ENCODE data around the gene NEUROD1.

The NEUROD1 gene

DNA sequence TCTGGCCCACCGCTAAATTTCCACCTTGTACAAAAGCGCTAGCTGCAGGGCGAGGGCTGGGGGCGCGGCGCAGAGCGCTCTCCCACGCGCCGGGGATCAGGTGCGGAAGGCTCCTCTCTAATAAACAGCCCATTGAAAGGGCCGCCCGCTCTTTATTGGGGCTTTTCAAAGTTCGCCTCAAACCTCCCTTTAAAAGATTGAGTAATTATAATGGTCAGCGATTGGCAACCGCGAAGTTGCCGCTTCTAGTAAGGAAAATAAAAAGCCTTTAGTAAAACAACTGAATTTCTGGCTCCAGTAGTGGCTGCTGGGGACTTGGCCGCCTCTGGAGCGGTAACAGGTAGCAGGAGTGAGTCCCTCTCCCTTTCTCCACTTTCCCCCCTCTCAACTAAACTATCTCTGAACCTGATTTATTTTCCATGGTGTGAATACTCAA is 755 bp downstream of the NEUROD1 start:
- no peak for DNase-seq

DNA sequence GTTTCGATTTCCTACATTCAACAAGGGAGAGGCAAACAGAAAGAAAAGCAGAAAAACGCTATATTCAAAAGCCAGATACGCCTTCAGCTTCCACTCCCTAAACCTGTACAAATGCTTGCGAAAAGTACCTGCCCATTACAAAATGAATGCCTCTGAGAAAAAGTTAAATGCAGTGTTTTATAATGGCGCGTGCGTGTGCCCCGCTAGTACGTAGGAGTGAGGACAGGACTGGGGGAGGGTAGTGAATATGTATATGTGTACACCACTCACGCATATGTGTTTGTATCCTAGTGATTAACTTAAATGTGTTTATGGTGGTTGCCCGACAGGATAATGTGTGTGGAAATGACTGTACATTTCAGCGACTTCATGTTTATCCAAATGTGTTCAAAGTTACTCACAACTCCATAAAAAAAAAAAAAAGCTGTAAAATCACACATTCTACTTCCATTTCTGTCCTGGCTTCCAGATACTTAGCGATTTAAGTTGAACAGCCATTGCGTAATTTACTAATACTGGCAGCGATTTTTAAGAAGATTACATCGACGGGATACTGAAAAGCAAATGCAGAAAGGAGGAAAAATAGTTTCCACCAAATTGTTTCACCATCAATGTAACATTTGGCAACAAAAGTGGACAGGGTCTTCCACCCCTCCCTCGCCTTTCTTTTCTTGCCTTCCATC is 1.3 kb downstream of the NEUROD1 start:
- no peak for DNase-seq

DNA sequence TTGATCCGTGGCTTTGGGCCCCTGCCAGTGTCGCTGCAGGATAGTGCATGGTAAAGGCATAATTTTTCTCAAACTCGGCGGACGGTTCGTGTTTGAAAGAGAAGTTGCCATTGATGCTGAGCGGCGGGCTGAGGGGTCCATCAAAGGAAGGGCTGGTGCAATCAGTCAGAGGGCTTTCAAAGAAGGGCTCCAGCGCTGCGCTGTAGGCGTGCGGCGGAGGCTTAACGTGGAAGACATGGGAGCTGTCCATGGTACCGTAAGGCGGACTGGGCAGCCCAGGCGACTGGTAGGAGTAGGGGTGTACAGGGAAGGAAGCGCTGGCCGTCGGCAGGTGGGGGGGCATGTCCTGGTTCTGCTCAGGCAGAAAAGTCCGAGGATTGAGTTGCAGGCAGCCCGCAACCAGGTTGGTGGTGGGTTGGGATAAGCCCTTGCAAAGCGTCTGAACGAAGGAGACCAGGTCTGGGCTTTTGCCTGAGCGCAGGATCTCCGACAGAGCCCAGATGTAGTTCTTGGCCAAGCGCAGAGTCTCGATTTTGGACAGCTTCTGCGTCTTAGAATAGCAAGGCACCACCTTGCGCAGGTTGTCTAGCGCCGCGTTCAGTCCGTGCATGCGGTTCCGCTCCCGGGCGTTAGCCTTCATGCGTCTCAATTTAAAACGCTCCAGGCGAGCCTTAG is 2.3 kb downstream of the NEUROD1 start:
- peak; percentile 15 for DNase-seq

DNA sequence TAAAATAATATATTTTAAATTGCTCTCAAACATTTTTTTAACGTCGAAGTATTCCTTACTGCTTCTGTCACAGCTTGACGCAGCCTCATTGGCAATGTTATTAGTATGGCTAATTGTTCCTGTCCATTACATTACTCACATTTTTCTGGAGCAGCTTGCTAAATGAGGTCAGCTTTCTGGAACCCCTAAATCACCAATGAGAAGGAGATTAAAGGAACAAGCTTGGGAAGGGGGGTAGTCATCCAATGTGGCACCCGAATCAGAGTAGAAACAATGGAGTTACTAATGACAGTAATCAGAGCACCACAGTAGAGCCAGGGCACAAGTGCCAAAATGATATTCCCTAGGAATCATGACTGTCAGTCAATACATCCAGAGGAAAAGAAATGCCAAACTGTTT is 5.1 kb downstream of the NEUROD1 start:
- no peak for DNase-seq

DNA sequence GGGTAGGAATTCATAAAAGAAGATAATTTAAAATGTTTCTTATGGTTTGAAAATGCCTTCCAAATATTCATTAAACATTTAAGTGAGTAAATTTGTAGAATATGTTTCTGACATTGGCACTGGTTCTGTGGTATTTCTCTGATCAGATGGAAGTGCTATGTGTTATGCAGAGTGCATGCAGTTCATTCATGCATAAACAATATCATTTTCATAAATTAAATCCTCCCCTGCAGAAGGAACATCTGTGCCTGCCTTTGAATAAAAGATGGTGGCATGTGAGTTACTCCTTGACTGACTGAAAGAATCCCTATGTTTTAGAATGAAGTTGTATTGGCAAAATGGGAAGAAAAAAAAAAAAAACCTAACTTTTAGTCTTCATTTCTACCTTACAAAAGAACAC is 5.9 kb downstream of the NEUROD1 start:
- DNase-seq: no peak

DNA sequence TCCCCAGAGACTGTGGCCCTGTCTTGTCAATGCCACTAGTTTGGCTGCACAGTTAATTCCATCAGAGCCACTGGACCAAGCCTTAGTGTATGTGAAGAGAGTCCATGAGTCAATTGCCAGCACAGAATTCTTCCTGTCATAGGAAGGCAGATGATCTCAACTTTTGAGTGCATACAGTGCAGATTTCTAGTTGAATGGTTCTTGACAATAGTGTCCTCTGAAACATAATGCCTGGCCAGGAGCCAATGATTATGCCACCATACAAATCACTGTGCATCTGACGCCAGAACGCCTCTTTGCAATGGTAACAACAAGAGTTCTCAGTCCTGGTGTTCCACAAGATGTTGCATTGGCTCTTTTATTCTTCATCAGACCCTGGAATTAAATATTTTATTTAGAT is 7.1 kb downstream of the NEUROD1 start:
- DNase-seq: no peak

DNA sequence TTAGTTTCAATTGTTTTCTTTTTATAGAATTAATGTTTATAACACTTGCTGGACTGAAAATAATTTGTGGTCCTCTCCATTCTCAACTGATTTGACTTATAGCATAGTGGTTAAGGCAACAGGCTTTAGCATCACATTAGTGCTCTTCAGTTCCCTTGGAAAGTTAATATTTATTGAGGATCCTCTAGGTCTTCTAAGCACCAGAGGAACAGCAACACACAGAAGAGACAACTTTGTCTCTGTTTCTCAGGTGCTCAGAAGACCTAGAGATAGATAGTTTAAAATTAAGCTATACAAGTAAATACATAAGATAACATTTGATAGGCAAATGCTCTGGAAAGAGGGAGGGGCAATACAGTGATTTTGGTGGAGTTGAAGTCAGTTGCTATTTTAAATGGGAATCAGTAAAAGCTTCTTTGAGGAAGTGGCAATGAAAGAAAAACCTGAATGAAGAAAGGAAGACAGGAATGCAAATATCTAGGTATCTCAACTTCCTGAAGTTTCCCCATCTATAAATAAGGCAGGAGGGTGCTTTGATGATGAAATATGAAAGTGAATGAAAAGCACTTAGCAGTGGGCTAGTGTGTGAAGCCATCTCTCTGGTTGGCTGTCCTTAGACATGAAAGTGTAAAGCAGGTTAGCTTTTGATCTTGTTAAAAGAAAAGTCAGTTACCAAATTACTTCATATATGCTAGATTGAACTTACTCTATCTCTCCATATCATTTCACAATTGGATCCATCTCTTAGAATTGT is 7.9 kb downstream of the NEUROD1 start:
- DNase-seq: no peak

DNA sequence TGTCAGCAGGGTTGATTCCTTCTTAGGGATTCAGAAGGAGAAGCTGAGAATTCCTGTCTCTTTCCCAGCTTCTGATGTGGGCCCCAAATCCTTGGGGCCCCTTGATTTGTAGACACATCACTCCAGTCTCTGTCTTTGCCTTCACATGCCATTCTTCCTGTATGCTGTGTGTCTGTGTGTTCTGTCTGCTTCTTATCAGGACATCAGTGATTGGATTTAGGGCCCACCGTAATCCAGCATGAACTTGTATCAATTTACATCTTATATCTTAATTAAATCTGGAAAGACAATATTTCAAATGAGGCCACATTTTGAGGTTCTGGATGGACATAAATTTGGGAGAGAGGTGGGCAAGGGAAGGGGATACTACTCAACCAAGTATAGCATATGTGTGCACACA is 9.7 kb downstream of the NEUROD1 start:
- DNase-seq: no peak

DNA sequence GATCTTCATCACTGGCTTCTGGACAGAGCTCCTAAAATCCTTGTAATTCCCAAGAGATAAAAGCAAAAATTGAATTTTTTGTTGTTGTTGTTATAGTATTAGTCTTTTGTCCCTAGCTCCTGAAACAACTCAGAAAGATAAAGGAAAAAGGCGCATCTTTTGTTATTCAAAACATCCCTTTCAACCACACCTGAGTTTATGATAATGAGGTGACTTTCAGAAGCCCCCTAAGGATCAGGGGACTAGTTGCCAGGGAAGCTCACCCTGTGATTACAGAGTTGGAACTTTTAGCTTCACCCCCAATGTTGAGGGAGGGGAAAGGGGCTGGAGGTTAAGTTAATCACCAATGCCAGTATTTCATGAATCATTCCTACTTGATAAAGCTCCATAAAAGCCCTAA is 13.1 kb downstream of the NEUROD1 start:
- DNase-seq: no peak

DNA sequence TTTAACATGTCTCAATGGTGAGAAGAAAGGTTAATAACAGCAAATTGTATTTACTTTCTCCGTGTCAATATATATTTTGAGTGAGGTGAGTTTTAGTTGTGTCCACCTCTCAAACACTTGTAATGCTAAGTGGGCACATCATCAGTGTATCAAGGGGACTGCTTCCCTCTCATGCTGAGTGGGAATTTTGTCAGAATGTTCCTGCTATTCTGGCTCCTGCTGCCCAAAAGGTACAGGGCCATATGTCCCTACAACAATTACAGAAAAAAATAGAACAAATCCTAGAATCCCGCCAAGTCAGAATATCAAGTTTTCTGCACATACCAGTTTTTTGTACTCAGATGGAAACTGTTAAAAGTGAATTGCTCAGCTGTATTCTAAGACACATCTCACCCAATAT is 18.0 kb downstream of the NEUROD1 start:
- no peak for DNase-seq

DNA sequence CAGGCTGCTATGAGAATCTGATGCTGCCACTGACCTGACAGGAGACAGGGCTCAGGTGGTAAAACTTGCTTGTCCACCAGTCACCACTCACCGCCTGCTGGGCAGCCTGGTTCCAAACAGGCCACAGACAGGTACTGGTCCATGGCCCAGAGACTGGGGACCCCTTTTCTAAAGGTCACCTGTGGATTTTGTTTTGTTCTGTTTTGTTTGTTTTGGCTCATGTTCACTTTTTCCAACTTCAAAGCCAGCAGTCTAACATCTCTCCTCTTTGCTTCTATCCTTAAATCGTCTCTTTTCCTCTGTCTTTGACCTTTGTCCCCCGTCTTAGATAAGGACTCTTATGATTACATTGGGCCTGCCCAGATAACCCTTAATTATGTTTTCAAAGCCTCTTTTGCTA is 20.1 kb downstream of the NEUROD1 start:
- no peak for DNase-seq

DNA sequence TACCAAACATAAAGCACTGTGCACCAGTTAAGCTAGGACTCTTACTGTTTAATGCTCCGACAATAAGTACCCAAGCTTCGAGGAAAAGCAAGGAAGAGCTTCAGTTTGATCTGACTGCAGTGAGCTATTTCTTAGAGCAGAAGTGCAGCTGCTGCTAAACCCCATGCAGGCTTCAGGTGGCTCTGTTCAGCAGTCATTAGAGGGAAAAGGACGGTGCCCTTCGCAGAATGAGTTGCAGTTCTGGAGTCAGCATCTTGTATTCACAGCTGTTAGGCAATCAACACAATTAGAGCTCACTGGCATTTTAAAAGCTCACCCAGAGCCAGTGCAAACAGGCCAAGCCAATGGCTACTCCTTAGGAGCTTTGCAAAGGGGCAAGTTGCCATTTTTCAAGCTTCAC is 21.9 kb downstream of the NEUROD1 start:
- DNase-seq: no peak

DNA sequence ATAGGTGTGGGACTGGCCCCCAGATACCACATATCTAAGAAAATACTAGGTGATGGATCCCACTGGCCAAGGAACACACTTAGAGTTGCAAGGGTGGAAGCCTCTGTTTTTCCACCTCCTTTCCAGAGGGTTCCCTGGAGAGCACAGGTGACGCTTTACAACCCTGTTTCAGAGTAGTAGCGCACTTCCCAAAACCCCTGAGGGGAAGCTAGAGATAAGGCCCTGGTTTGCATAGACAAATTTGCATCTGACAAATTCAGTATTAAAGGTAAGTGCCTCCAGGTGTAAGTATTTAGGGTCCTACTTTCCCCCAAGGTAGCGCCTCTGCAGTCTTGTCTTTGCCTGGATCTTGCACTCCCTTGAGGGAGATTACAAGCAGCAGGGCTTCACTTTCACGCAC is 22.9 kb downstream of the NEUROD1 start:
- no peak for DNase-seq

DNA sequence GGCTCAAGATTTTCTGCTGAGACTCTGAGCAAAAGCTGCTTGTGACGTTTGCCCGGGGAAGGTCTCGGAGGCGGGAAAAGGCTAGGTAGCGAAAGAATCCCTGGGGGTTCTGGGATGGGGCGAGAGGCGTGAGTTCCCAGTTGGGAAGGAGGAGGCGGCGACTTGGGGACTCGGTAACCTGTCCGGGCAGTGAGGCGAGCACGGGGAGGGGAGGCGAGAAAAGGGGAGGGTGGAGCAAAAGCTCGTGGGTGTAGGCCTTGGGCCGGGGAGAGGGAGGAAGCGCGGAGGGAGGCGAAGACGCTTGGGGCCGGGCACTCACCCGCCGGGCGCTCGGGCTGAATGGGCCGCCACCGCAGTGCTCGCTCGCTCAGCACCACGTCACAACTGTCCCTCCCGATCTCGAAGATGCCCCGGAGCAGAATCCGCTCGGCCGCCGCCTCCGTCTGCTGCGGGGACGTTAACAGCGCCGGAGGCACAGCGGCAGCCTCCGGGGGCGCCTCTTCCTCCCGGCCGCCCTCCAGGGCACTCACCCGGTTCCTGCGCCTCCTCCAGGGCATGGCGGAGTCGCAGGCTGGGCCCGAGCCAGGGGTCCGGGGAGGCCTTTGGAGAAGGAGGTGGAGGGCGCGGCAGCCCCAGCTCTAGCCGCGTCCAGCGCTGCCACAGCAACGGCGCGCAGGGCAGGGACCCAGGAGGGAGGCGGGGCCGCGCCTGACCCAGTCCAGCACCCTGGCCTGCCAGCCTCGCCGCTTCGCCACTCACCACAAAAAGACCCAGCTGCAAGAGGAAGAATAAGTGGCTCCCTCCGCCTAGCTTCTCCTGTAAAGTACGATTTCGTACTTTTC is 23.6 kb downstream of the NEUROD1 start, which contains the start of gene CERKL:
CERKL (minus strand) TSS at position 656 of the 842 bp plus-strand sequence; CDS start at position 557, 99 bp downstream.
- peak; percentile 62 for DNase-seq

DNA sequence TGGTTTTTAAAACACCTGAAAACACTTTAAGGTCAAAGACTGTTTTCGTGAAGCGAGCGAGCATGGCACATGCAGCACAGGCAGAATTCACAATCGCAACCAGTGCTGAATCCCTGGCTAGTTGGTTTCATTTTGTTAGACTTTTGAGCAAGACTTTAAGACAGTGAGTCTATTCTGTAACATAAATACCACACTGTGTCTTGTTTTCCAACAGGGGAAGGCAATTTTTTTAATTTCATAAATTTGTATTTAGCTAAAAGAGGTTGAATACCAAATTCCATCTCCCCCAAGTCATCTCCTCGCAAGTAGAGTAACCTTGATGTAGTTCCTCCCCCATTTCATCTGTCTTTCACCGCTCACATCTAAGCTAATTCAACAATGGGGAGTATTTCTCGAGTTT is 24.8 kb downstream of the NEUROD1 start:
- DNase-seq: no peak

DNA sequence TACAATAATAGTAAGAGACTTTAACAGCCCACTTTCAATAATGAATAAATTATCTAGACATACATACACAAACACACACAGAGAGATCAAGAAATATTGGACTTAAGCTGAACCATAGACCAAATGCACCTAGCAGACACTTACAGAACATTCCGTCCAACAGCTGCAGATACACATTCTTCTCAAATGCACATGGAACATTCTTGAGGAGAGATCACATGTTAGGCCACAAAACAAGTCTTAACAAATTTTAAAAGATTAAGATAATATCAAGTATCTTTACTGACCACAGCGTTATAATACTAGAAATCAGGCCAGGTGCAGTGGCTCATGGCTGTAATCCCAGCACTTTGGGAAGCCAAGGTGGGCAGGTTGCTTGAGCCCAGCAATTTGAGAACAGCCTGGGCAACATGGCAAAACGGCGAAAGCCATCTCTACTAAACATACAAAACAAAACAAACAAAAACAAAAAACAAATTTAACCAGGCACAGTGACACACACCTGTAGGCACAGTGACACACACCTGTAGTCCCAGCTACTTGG is 30.8 kb downstream of the NEUROD1 start:
- no peak for DNase-seq

DNA sequence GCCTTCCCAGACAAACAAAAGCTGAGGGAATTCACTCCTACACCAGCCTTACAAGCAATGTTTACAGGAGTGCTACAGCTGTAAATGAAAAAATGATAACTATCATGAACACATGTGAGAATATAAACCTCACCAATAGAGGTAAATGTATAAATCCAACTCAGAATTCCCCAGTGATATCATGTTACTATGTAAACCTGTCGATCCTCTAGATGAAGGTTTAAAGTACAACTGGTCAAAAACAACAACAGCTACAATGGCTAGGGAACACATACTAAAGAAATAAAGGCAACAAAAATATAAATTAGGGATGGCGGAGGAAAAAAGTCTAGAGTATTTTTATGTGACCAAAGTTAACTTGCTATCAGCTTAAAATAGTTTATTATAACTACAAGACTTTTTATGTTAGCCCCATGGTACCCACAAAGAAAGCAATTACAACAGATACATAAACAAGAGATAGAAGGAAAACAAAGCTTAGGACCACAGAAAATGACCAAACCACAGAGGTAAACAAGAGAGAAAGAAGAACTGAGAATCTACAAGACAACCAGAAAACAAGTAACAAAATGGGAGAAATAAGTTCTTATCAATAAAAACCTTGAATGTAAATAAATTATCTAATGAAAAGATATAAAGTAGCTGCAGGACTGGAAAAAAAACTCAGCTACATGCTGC is 31.7 kb downstream of the NEUROD1 start:
- DNase-seq: no peak

DNA sequence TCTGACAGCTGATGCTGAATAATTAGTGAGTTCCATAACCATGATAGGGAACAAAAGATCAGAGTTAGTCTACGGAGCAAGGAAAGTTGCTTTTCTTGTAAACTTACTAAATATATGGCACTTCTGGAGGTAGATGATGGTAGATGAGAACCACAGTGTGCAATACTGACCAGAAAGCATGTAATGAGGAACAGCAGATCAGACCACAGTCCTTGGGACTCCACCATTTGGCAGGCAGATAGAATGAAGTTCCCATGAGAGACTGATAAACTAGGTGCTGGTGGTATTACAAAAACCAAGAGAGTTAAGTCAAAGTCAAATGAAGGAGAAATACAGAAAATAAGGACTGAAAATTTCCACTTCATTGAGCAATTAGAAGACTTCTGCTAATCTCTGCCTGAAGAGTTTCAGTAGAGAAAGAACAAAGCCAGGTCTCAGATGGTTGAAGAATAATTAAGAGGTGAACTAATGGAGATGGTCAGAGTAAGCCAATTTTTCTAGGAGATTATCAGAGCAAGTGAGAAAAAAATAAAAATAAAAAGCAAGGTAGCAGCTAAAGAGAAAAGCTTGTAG is 33.8 kb downstream of the NEUROD1 start:
- no peak for DNase-seq

DNA sequence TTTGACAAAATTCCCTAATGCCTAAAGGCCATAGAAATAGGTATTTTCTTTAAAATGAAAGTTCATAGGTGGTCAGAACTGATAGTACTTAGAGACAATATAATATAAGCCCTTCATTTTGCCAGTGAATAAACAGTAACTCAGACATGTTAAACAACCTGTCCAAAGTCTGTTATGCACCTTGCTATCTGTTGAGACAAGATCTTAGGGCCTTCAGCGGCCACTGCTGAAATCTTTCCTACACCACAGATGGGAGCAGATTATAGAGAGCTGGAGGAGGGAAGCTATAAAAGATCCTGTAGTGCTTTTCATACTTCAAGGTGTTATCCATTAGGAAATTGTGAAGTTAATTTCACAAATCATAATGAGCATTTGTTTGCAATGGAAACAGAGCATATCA is 37.2 kb downstream of the NEUROD1 start:
- no peak for DNase-seq

DNA sequence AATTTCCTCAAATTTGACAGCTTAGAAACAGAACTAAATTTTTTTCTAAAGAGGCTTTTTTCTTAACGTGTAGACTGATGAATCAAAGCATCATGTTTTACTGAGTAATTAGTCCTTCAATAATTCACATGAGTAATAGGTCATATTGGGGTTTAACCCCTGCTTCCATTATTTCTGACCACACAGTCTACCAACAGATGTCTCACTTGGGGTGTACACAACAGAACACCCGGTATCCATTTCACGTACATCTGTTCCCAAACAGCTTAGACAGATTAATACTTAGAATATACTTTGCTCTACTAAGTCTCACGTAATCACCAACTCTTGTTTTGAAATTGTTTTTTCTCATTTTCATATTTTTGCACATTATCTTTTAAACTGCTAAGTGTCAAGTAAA is 38.2 kb downstream of the NEUROD1 start:
- DNase-seq: no peak

DNA sequence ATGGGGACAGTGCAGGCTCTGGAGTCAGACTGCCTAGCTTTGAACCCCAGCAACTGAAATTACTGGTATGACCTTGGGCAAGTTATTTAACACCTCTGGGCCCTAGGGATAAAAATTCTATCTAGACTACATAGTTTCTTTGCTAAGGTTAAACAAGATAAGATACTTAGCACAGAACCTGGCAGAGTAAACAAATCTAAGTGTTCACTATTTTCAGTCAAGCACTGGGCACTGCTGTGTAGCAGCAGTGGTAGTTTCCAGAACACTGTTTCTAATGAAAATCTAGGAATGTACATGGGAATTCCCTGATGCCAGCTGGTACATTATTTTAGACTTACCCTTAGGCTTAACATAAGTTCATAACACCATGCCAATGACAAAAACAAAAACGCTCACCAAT is 40.6 kb downstream of the NEUROD1 start:
- no peak for DNase-seq

Data from T1000 (cell line).